Uterus (tissue), 2 donors: ENCODE measurements around the gene HDGFL3.

ENCODE experiments used
- POLR2A ChIP-seq, 2 donors: fragments of 450-650 bp; IDR thresholded peaks; one replicate each; pipeline ENCODE4 v1.6.1; 2016; ENCODE audit warnings: antibody characterized with exemption in 2 of 2, mild to moderate bottlenecking in 1 of 2, moderate library complexity in 1 of 2
- TF ChIP-seq, protein P1 (sequence below), 4 experiments: fragments of 200-600 bp in 2 of 4; fragments of 450-650 bp in 2 of 4; sonication (generic) in 2 of 4; IDR thresholded peaks; one replicate each; pipeline ENCODE4 v1.5.1; 2016 to 2019; ENCODE audit warnings: antibody characterized with exemption in 4 of 4, mild to moderate bottlenecking in 2 of 4, moderate library complexity in 1 of 4

DNA sequence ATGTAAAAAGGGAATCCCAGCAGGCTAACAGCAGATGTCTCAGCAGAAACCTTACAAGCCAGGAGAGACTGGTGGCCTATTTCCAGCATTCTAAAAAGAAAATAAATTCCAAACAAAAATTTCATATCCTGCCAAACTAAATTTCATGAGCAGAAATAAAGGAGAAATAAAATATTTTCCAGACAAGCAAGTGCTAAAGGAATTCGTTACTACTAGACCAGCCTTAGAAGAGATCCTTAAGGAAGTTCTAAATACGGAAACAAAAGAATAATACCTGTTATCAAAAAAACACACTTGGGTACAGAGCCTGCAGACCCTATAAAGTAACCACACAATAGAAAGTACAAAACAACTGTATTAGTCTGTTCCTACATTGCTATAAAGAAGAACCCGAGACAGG lies 41.4 kb downstream of the HDGFL3 start:
- TF ChIP-seq, protein P1, sequence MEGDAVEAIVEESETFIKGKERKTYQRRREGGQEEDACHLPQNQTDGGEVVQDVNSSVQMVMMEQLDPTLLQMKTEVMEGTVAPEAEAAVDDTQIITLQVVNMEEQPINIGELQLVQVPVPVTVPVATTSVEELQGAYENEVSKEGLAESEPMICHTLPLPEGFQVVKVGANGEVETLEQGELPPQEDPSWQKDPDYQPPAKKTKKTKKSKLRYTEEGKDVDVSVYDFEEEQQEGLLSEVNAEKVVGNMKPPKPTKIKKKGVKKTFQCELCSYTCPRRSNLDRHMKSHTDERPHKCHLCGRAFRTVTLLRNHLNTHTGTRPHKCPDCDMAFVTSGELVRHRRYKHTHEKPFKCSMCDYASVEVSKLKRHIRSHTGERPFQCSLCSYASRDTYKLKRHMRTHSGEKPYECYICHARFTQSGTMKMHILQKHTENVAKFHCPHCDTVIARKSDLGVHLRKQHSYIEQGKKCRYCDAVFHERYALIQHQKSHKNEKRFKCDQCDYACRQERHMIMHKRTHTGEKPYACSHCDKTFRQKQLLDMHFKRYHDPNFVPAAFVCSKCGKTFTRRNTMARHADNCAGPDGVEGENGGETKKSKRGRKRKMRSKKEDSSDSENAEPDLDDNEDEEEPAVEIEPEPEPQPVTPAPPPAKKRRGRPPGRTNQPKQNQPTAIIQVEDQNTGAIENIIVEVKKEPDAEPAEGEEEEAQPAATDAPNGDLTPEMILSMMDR (IDR thresholded peaks at IDR 0.05) = no peak
- TF ChIP-seq POLR2A (IDR thresholded peaks at IDR 0.05) = no peak
